Erythroblast (primary cell): ENCODE results near the gene P2RY8.

ENCODE experiments used
- GATA1 ChIP-seq: IDR thresholded peaks from 2 replicates; pipeline ENCODE4 v1.6.1; 2011; ENCODE audit warnings: low read depth, mild to moderate bottlenecking, control low read depth, low read length, moderate library complexity
- POLR2A ChIP-seq: IDR thresholded peaks from 2 replicates; pipeline ENCODE4 v1.6.1; 2011; ENCODE audit warnings: mild to moderate bottlenecking, low read length

- TF ChIP-seq POLR2A, result peak; percentile 52
- TF ChIP-seq GATA1, result no peak
Observed at GRCh38 chrX:1468250-1468772, 68.7 kb downstream of the P2RY8 start.
